Right cardiac atrium (tissue), 5 donors: ENCODE measurements around the gene LUZP1. TPM values are rescaled to one million over a fixed set of nuclear protein-coding genes. Genes with fewer than 3 reads are reported as not detected.

ENCODE experiments used
- ATAC-seq, 2 donors: fragments of 200-7000 bp; cut with Tn5 transposase; one replicate each; pipeline versions ENCODE4 v1.8.0 to v1.9.1; 2020; ENCODE audit warnings: moderate library complexity in 2 of 2, mild to moderate bottlenecking in 1 of 2
- DNase-seq, 3 donors: peaks; one replicate each; pipeline ENCODE4 v3.0.0-alpha.2; 2020
- H3K27ac ChIP-seq: one replicate; pipeline ENCODE4 v1.5.1; 2013; ENCODE audit warnings: mild to moderate bottlenecking, low read length, control low read depth, moderate library complexity
- H3K27me3 ChIP-seq: one replicate; pipeline ENCODE4 v1.6.1; 2013; ENCODE audit not compliant: control insufficient read depth, insufficient read depth
- H3K4me1 ChIP-seq: one replicate; pipeline ENCODE4 v1.6.1; 2013; ENCODE audit warnings: low read length; ENCODE audit not compliant: control insufficient read depth, insufficient read depth
- H3K4me3 ChIP-seq: one replicate; pipeline ENCODE4 v1.5.1; 2013; ENCODE audit warnings: low read length, control low read depth
- H3K9me3 ChIP-seq: one replicate; pipeline ENCODE4 v1.6.1; 2013; ENCODE audit warnings: low read length; ENCODE audit not compliant: control insufficient read depth
- WGBS: extraction: QIAGEN DNeasy Blood & Tissue Kit; methylation state at CpG from one replicate; pipeline ENCODE4 v1.1.7; 2013; 5-methylcytosine and 5-hydroxymethylcytosine counted together
- intact Hi-C, 4 donors: fragments of 100-400 bp; cut with DNase I; formaldehyde crosslinking; loops; one replicate each; pipeline versions ENCODE4 v1.11.0 to v1.14.0; 2022 to 2023
- polyA plus RNA-seq: library from polyadenylated mRNA; stranded (reverse); fragments of 200-250 nt; gene quantifications from one replicate; pipeline ENCODE4 v1.2.3, GENCODE V29; 2013
- total RNA-seq, 4 donors: library from RNA; stranded (reverse); fragmentation: NEBNext Ultra II Directional; extraction: Animal tissue kit (Norgen Biotek cat#: 25700); gene quantifications; one replicate each; pipeline ENCODE4 v1.2.1, GENCODE V29; 2021
- donor health status: healthy with polysubstance abuse.
- donor health status: DM: no; HTN: yes; CAD: no.
- donor health status: DM: no; HTN: no; CAD: no.
- donor health status: DM: no; HTN: yes; CAD: no; lungs with severe emphysema.
- donor health status: DM: yes; HTN: yes; CAD: no.

The LUZP1 gene
- total and polyA plus RNA-seq, 5 donors = 9.5 to 61.9 (median 35.1) TPM

DNA sequence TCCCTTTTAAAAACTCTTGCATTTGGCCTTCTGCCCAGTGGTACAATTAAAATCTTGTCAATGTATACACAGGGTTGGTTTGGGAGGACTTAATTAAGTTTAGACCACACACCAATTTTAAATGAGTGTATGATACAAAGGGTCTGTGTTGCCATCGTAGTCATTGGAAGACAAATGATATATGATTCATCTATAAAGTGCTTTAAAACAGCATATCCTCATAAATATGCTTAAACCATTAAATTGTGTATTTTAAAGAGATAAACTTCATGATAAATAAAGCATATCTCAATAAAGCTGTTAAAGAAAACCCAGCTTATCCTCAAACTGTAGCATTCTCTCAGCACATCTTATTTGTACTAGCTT, 69.5 kb downstream of the LUZP1 start:
- WGBS = 99% methylated on average over 1 of the region's 1 CpG
- Histone ChIP-seq H3K4me1 (peaks cover 13% of the 10 kb centered on the region), H3K4me3 (no peak overlapping the region), H3K9me3 (no peaks in the 10 kb centered on the region), H3K27ac (no peak overlapping the region), H3K27me3 (no peaks in the 10 kb centered on the region)
- intact Hi-C loops = loop anchor here in 3 of 4 donors (2.0 to 10.0 kb wide), 3 partner anchors 86 to 186 kb away; no protein-coding TSS in a partner anchor
- DNase-seq = no peak
- no peak for ATAC-seq

DNA sequence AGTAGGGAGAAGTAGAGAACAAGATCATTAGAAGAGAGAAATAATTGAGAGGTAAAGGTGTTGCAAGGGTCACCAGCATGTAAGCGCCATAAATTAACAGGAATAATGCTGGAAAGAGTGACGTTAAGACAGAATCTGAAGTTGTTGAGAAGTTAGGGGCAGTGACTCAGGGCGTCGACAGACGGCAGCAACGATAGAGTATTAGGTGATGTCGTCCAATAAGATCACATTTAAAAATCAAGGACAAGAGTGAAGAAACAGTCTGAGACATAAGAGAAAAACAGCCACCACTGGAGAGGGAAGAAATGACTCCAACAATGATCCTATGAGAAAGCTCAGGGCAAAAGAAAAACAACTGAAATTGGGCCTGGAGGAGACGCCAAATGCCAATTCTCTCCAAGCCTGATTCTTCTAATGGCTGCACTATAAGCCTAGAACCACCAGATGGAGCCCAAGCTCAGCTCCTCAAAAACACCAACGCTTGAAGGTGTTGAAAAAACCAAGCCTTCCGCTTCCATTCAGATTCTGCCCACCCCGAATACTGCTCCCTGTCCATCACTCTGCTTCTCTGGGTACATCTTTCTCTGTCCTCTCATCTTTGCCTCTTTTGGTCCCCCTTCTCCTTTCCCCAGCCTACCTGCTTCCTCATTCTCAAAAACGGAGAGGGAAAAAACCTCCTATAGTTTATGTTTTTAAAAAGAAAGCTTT, 70.0 kb downstream of the LUZP1 start:
- Histone ChIP-seq H3K9me3 (no peaks in the 10 kb centered on the region), H3K4me3 (no peak overlapping the region), H3K27me3 (no peaks in the 10 kb centered on the region), H3K4me1 (peaks cover 13% of the 10 kb centered on the region), H3K27ac (no peak overlapping the region)
- intact Hi-C loops = loop anchor here in 3 of 4 donors (2.0 to 10.0 kb wide), 3 partner anchors 86 to 186 kb away; no protein-coding TSS in a partner anchor
- WGBS = 37% methylated on average over 12 of the region's 12 CpGs
- ATAC-seq (peak; percentile 38 to 50), DNase-seq (peak in 1 of 3 donors; percentile 36)

DNA sequence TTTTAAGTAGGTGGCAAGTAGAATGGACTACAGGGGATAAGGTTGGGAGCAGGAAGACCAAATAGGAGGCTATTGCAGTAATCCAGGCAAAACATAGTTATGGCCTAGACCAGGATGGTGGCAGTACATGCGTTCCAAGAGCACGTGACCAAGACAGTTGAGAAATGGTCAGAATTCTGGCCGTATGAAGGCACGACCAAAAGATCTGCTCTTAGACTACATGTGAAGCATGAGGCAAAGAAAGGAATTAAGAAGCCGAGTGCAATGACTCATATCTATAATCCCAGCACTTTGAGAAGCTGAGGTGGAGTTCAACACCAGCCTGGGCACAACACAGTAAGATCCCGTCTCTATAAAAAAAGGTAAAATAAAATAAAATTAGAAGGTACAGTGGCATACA, 71.3 kb downstream of the LUZP1 start:
- intact Hi-C loops = loop anchor here in 3 of 4 donors (2.0 to 10.0 kb wide), 3 partner anchors 87 to 187 kb away; no protein-coding TSS in a partner anchor
- H3K27me3 ChIP-seq = no peaks in the 10 kb centered on the region
- no peak for ATAC-seq

DNA sequence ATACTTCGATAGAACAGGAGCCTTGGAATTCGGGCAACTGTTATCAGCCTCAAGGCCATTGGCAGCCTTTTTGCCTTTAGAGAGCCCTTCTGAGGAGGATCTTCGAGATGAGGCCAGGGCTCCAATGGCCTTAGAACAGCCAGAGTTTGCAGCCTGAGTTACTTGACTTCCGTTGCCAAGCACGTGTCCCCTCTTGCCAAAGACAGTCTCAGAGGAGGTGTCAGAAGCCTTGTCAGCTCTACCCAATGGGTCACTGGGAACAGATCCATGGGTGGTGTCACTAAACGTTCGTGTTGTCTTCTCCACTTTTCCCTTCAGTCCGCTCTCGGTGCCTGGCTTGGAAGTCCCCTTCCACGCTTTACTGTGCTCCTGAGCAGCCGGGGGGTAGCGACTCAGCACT, 76.2 kb downstream of the LUZP1 start:
- no peak overlapping the region for H3K4me3 ChIP-seq
- WGBS = 57% methylated on average over 12 of the region's 12 CpGs
- H3K27ac ChIP-seq = no peak overlapping the region
- no peaks in the 10 kb centered on the region for H3K9me3 ChIP-seq
- peaks cover 7% of the 10 kb centered on the region for H3K4me1 ChIP-seq
- DNase-seq (peak in 2 of 3 donors; percentile 33 to 45), ATAC-seq (peak; percentile 20 to 36)
- intact Hi-C loops = loop anchor here in 2 of 4 donors (10.0 kb wide), 2 partner anchors 172 to 192 kb away; no protein-coding TSS in a partner anchor
- H3K27me3 ChIP-seq = no peaks in the 10 kb centered on the region

More for the DNA sequence above, 71.3 kb downstream of the LUZP1 start:
- 89% methylated on average over 6 of the region's 6 CpGs for WGBS
- no peaks in the 10 kb centered on the region for H3K9me3 ChIP-seq
- no peak overlapping the region for H3K27ac ChIP-seq
- no peak overlapping the region for H3K4me3 ChIP-seq
- H3K4me1 ChIP-seq = peaks cover 14% of the 10 kb centered on the region
- DNase-seq = no peak

DNA sequence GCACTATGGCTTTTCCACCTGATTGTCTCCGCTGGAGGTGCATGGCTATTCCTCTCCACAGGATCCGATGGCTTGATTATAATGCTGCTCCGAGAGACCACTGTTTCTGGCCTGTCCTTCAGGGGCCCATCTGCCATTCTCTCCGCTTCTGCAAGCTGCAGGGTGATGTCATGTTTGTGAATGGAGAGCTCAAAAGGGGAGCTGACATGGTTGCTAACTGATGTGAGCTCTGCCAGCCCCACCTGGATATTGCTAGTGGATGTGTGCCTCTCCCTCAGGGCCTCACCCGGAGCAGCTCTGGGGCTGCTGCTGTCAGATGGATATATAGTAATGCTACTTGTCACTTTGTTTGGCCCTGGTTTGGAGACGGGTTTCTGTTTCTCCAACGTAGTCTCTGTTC, 77.1 kb downstream of the LUZP1 start:
- Histone ChIP-seq H3K4me1 (peaks cover 7% of the 10 kb centered on the region), H3K27me3 (no peaks in the 10 kb centered on the region), H3K9me3 (no peaks in the 10 kb centered on the region), H3K27ac (no peak overlapping the region), H3K4me3 (no peak overlapping the region)
- ATAC-seq = no peak
- 89% methylated on average over 7 of the region's 7 CpGs for WGBS
- DNase-seq = peak in 1 of 3 donors; percentile 31
- intact Hi-C loops = loop anchor here in 2 of 4 donors (10.0 kb wide), 2 partner anchors 173 to 193 kb away; no protein-coding TSS in a partner anchor

DNA sequence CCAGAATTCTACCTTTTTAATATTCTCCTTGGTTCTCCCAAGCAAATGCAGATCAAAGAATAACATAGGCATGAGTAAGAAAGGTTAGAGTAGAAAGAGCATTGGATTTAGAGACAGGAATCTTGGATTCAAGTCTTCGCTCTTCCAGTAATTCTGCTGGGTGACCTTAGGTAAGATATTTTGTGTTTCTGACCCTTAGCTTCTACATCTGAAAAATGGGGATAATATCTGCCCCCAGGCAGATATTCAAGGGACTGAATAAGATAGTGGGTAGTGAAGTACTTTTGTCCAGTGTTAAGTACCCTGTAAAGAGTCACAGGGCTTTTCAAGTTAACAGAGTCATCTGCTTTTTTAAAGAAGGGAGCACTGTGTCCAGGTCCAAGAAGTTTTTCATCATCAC, 78.6 kb downstream of the LUZP1 start:
- 98% methylated on average over 1 of the region's 1 CpG for WGBS
- H3K4me3 ChIP-seq = no peak overlapping the region
- H3K27ac ChIP-seq = no peak overlapping the region
- no peaks in the 10 kb centered on the region for H3K9me3 ChIP-seq
- no peaks in the 10 kb centered on the region for H3K27me3 ChIP-seq
- H3K4me1 ChIP-seq = peaks cover 7% of the 10 kb centered on the region
- intact Hi-C loops = loop anchor here in 2 of 4 donors (10.0 kb wide), 2 partner anchors 175 to 195 kb away; no protein-coding TSS in a partner anchor
- no peak for DNase-seq
- ATAC-seq = no peak

DNA sequence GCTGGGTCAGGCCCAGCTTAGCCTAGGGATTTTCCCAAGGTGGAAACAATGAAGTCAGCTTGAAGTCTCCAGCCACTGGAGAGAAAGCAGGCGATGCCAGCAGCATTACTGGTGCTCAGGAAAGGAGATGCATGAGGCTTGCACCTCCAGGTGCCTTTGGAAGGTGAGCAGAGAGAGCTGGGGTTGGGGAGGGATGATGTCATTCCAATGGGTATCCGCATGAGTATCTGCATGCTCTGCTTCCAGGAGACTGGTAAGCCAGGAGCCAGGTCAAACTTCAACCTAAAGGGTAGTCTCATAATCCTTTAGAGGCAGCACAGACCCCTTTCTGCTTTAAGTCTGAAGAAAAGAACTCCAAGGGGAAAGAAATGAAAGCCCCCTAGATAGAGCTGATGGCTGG, 80.6 kb downstream of the LUZP1 start:
- H3K4me3 ChIP-seq = no peak overlapping the region
- no peaks in the 10 kb centered on the region for H3K9me3 ChIP-seq
- no peak for ATAC-seq
- H3K27me3 ChIP-seq = no peaks in the 10 kb centered on the region
- intact Hi-C loops = no loop called here
- DNase-seq = no peak
- WGBS = 91% methylated on average over 2 of the region's 2 CpGs
- no peak overlapping the region for H3K27ac ChIP-seq
- peaks cover 7% of the 10 kb centered on the region for H3K4me1 ChIP-seq

DNA sequence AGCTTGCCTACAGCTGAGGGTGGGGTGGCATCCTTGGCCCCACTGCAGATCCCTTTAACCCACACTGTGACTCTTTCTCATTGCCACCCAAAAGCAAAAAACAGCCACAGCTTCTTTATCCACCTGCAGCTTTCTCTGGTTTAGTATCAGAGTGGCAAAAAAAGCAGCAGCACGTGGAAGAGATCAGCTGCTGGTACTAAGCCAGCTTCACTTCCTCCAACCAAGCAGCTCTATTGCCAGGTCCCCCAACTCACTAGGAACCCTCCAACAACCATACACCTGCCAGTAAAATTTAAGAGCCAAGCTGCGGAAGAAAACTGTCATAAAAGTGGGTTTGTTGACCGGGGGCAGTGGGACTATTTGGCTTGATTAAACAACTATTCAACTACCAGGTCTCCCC, 83.0 kb downstream of the LUZP1 start:
- WGBS = 66% methylated on average over 3 of the region's 3 CpGs
- ATAC-seq = no peak
- H3K9me3 ChIP-seq = no peaks in the 10 kb centered on the region

DNA sequence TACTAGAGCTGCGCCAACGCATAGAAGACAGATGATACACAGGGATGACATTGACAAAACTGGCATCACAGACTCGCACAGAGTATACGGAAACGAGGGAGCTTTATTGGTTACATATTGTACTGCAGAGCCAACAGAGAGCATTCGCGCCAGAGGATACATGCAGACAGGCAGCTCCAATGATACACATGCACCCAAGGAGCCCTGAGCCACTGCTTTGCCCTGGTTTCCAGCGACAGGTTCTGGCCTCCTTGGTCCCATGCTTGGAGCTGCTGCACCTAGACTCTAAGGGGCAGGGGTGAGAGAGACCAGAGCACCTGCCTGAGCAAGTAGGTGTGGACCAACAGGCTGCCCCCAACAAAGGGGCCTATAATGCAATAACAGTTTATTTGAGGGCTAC, 83.8 kb downstream of the LUZP1 start:
- H3K27ac ChIP-seq = no peak overlapping the region
- 93% methylated on average over 8 of the region's 8 CpGs for WGBS
- intact Hi-C loops = no loop called here
- no peak for DNase-seq
- no peaks in the 10 kb centered on the region for H3K4me1 ChIP-seq
- ATAC-seq = no peak
- no peak overlapping the region for H3K4me3 ChIP-seq
- H3K9me3 ChIP-seq = no peaks in the 10 kb centered on the region
- no peaks in the 10 kb centered on the region for H3K27me3 ChIP-seq

More for the DNA sequence above, 83.0 kb downstream of the LUZP1 start:
- Histone ChIP-seq H3K4me3 (no peak overlapping the region), H3K27me3 (no peaks in the 10 kb centered on the region), H3K27ac (no peak overlapping the region), H3K4me1 (no peaks in the 10 kb centered on the region)
- intact Hi-C loops = no loop called here
- DNase-seq = no peak

DNA sequence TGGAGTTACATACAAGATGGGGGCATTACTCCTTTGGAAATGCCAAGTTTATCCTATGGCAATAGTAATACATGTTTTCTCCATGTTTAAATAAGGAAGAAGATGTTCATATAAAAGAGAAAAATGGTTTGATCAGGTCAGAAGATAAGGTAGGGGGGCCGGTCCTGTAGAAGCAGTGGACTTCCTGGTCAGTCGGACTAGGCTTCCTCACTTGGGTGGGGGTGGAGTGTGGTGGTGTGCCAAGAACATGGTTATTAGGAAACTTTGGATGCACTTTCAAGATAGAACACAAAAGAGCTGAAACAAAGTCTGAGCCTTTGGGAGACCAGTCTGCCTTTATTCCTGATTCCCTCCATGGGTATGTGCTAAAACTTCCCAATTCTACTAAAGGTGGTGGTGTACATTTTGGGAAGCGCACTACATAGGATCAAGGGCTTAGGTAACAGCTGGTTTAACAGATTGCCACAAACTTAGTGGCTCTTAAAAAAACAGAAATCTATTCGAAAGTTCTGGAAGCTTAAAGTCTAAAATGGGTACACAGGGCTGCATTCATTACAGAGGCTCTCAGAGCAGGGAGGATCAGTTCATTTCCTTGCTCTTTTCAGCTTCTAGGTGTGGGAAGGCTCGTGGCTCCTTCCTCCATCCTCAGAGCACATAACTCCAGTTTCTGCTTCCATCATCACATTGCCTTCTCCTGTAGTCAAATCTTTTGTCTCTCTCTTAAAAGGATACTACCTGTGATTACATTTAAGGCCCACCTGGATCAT, 84.8 kb downstream of the LUZP1 start:
- no peak overlapping the region for H3K27ac ChIP-seq
- intact Hi-C loops = no loop called here
- ATAC-seq = peak; percentile 79 to 85
- H3K4me3 ChIP-seq = no peak overlapping the region
- no peaks in the 10 kb centered on the region for H3K9me3 ChIP-seq
- WGBS = 60% methylated on average over 5 of the region's 5 CpGs
- H3K27me3 ChIP-seq = no peaks in the 10 kb centered on the region
- DNase-seq = peak; percentile 64 to 78 (median 77)
- no peaks in the 10 kb centered on the region for H3K4me1 ChIP-seq

DNA sequence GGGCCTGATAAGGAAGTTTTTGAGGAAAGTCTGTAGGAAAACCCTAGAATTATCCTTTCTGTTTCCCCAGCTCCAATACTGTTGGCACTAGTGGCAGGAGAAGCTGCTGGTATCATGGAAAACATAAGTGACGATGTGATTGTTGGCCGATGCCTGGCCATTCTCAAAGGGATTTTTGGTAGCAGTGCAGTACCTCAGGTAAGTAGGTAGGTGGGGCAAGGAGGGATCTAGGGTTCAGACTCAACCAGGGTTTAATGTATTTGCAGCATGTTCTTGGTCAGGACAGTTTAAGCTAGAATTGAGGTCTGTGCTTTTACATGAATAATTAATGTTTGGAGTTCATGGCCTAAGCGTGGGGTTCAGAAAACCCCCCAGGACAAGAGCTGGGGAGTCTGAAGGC, 87.3 kb downstream of the LUZP1 start:
- H3K9me3 ChIP-seq = no peaks in the 10 kb centered on the region
- ATAC-seq (no peak), DNase-seq (no peak)
- H3K4me3 ChIP-seq = no peak overlapping the region
- 86% methylated on average over 3 of the region's 3 CpGs for WGBS
- no peak overlapping the region for H3K27ac ChIP-seq
- no peaks in the 10 kb centered on the region for H3K27me3 ChIP-seq
- H3K4me1 ChIP-seq = no peaks in the 10 kb centered on the region
- intact Hi-C loops = no loop called here
